Measurements from ENCODE around the gene GLYATL3. TPM values are rescaled to one million over a fixed set of nuclear protein-coding genes. Genes with fewer than 3 reads are reported as not detected.

GLYATL3 gene
- total and polyA plus RNA-seq, 10 of the 15 experiments (the other 5 are each of a cell fraction or from before 2014, with no cell fraction given): not detected

GRCh38 chr6:49516147-49516505 lies 16.4 kb downstream of the GLYATL3 start:
- TF ChIP-seq POLR2AphosphoS2 (IDR thresholded peaks at IDR 0.05; ENCODE audit: low read depth, low read length) (no peak), HDAC6 (IDR thresholded peaks at IDR 0.05; ENCODE audit: unreplicated experiment) (no peak), TCF7 (IDR thresholded peaks at IDR 0.05; ENCODE audit: borderline replicate concordance) (no peak), PAX8 (IDR thresholded peaks at IDR 0.05) (no peak), ZNF24 (IDR thresholded peaks at IDR 0.05) (no peak), POU2F2 (IDR thresholded peaks at IDR 0.05; ENCODE audit: borderline replicate concordance, low read depth, low read length) (no peak), BCLAF1 (IDR thresholded peaks at IDR 0.05) (no peak), POLR2A (IDR thresholded peaks at IDR 0.05; ENCODE audit: low read depth, low read length) (no peak), TCF3 (IDR thresholded peaks at IDR 0.05; ENCODE audit: borderline replicate concordance, insufficient read depth, low read depth, low read length) (no peak)
- no peaks in the 10 kb centered on the region for H3K4me1 ChIP-seq (ENCODE audit: control insufficient read depth, insufficient read depth, low read length)
- H3K4me2 ChIP-seq (ENCODE audit: control insufficient read depth, insufficient read depth): no peak overlapping the region
- no peaks in the 10 kb centered on the region for H3K36me3 ChIP-seq (ENCODE audit: control insufficient read depth in 2 of 2, insufficient read depth in 2 of 2, low read length in 1 of 2)
- FAIRE-seq (no peak), ATAC-seq (no peak), DNase-seq (ENCODE audit: low read depth, low spot score) (no peak)
- H4K20me1 ChIP-seq (ENCODE audit: control insufficient read depth, insufficient read depth): no peaks in the 10 kb centered on the region
- SMC1A ChIA-PET (ENCODE audit: uncharacterized antibody, unreplicated experiment): no interaction called here
- 19% methylated on average over 4 of the region's 4 CpGs for WGBS (ENCODE audit: insufficient coverage, insufficient replicate concordance, low lambda C conversion rate, missing lambda C conversion rate)
- intact Hi-C loops (cut with micrococcal nuclease; ENCODE audit: unreplicated experiment) (no loop called here), in situ Hi-C loops (cut with MboI) (no loop called here)
- H3K9ac ChIP-seq (ENCODE audit: control insufficient read depth, insufficient read depth, low read length): no peak overlapping the region
- RAD21 ChIA-PET (ENCODE audit: unreplicated experiment): no interaction called here
- H3K79me2 ChIP-seq (ENCODE audit: control insufficient read depth, insufficient read depth, low read length): no peaks in the 10 kb centered on the region
- CTCF ChIA-PET: interaction anchor here (1.1 kb wide), 1 partner anchor 15 kb away, joined by 3 read pairs; no protein-coding TSS in a partner anchor
- BruUV-seq (replicated peaks): no TSS peak
- no peak overlapping the region for H3K4me3 ChIP-seq
- POLR2A ChIA-PET: no interaction called here
- no peaks in the 10 kb centered on the region for H3K27me3 ChIP-seq (replicated peaks in 1 of 2; ENCODE audit: control insufficient read depth in 2 of 2, insufficient read depth in 2 of 2, low read length in 1 of 2)
- H3K9me3 ChIP-seq (replicated peaks; ENCODE audit: control insufficient read depth, insufficient read depth, low read length): no peaks in the 10 kb centered on the region
- H3K27ac ChIP-seq (ENCODE audit: control insufficient read depth, insufficient read depth): no peak overlapping the region
- no peak overlapping the region for H2AFZ ChIP-seq (ENCODE audit: control insufficient read depth, low read depth, low read length)
